PC-3 (cell line): Measurements from ENCODE around the gene KIF17. TPM values are rescaled to one million over a fixed set of nuclear protein-coding genes. Genes with fewer than 3 reads are reported as not detected.

Experiments used
- ATAC-seq: fragments of 200-7000 bp; cut with Tn5 transposase; 2 replicates; pipeline ENCODE4 v1.9.1; 2020; ENCODE audit warnings: mild to moderate bottlenecking, moderate library complexity
- BruUV-seq: library from RNA; stranded (reverse); fragments of 400-500 nt; replicated peaks from 2 replicates; lab custom pipeline; 2021; lab: Mats Ljungman, UMichigan
- CTCF ChIA-PET: fragments of 300-600 bp; sonication (Branson Sonifier 250); formaldehyde crosslinking; loops from one replicate; lab custom pipeline; 2022; ENCODE audit warnings: antibody characterized with exemption; lab: Charles Lee
- POLR2A ChIA-PET: fragments of 300-600 bp; sonication (Branson Sonifier 250); formaldehyde crosslinking; loops from one replicate; lab custom pipeline; 2022; ENCODE audit warnings: antibody characterized with exemption; ENCODE audit not compliant: unreplicated experiment; lab: Charles Lee
- DNase-seq: peaks from one replicate; pipeline ENCODE4 v3.0.0-alpha.2; 2015
- H2AFZ ChIP-seq: fragments of 300-600 bp; sonication (generic); 2 replicates; pipeline ENCODE4 v1.6.0; 2016; ENCODE audit warnings: antibody characterized with exemption, low read length
- H3F3A ChIP-seq: fragments of 300-600 bp; sonication (generic); one replicate; pipeline ENCODE4 v1.6.0; 2017; ENCODE audit warnings: antibody characterized with exemption, low read length, control low read depth, mild to moderate bottlenecking; ENCODE audit not compliant: unreplicated experiment
- H3K27ac ChIP-seq: fragments of 300-600 bp; sonication (generic); 2 replicates; pipeline ENCODE4 v1.5.1; 2016; ENCODE audit warnings: mild to moderate bottlenecking, low read length
- H3K27me3 ChIP-seq: fragments of 300-600 bp; sonication (generic); 2 replicates; pipeline ENCODE4 v1.6.1; 2016; ENCODE audit warnings: low read length, mixed read lengths
- H3K36me3 ChIP-seq: fragments of 300-600 bp; sonication (generic); 2 replicates; pipeline ENCODE4 v1.6.1; 2016; ENCODE audit warnings: low read depth, mixed run types, low read length, mixed read lengths
- H3K4me1 ChIP-seq: fragments of 300-600 bp; sonication (generic); 2 replicates; pipeline ENCODE4 v1.5.1; 2016; ENCODE audit warnings: low read length; ENCODE audit not compliant: insufficient read depth
- H3K4me2 ChIP-seq: fragments of 300-600 bp; sonication (generic); 2 replicates; pipeline ENCODE4 v1.6.0; 2016; ENCODE audit warnings: low read length
- H3K4me3 ChIP-seq: fragments of 300-600 bp; sonication (generic); 2 replicates; pipeline ENCODE4 v1.5.1; 2016; ENCODE audit warnings: mild to moderate bottlenecking, low read length, mixed read lengths
- H3K79me2 ChIP-seq: fragments of 300-600 bp; sonication (generic); 2 replicates; pipeline ENCODE4 v1.6.1; 2017; ENCODE audit warnings: low read length, mixed read lengths
- H3K9ac ChIP-seq: fragments of 300-600 bp; sonication (generic); 2 replicates; pipeline ENCODE4 v1.6.0; 2016; ENCODE audit warnings: mild to moderate bottlenecking, low read length
- H3K9me2 ChIP-seq: fragments of 300-600 bp; sonication (generic); replicated peaks from 2 replicates; pipeline ENCODE4 v1.6.1; 2016; ENCODE audit warnings: mixed run types, low read length, mixed read lengths
- H3K9me3 ChIP-seq: fragments of 300-600 bp; sonication (generic); 2 replicates; pipeline ENCODE4 v1.6.1; 2016; ENCODE audit warnings: low read length, mixed read lengths
- H4K20me1 ChIP-seq: fragments of 300-600 bp; sonication (generic); 2 replicates; pipeline ENCODE4 v1.6.1; 2016; ENCODE audit warnings: low read length, mixed read lengths
- CTCF ChIP-seq: fragments of 300-600 bp; sonication (generic); conservative IDR thresholded peaks from 2 replicates; pipeline ENCODE4 v1.5.1; 2017; ENCODE audit warnings: antibody characterized with exemption, low read depth, mild to moderate bottlenecking, low read length
- EZH2 ChIP-seq: fragments of 300-600 bp; sonication (generic); IDR thresholded peaks from one replicate; pipeline ENCODE4 v1.6.1; 2017; ENCODE audit warnings: antibody characterized with exemption, mild to moderate bottlenecking, low read length; ENCODE audit not compliant: unreplicated experiment
- EZH2phosphoT487 ChIP-seq: fragments of 300-600 bp; sonication (generic); IDR thresholded peaks from 2 replicates; pipeline ENCODE4 v1.6.1; 2018; ENCODE audit warnings: mild to moderate bottlenecking, antibody characterized with exemption, low read length, borderline replicate concordance
- intact Hi-C: fragments of 100-400 bp; cut with micrococcal nuclease; formaldehyde crosslinking; loops from 2 replicates; pipeline ENCODE4 v1.9.0; 2023
- total RNA-seq: library from RNA; depleted of rRNA; stranded (reverse); fragments of >200 nt; gene quantifications from 2 replicates; pipeline ENCODE4 v1.2.3, GENCODE V29; 2014

KIF17 gene
- total RNA-seq, 1 experiment from 2014 or later = 0.33 TPM

GRCh38 chr1:20716232-20716631, 1.6 kb downstream of the KIF17 start:
- H3K9me2 ChIP-seq = no peaks in the 10 kb centered on the region
- ATAC-seq (no peak), DNase-seq (no peak)
- H3K4me3 ChIP-seq = no peak overlapping the region
- H3K27ac ChIP-seq = no peak overlapping the region
- H3K9me3 ChIP-seq = no peaks in the 10 kb centered on the region
- TF ChIP-seq EZH2 (no peak), EZH2phosphoT487 (no peak), CTCF (no peak)
- ChIA-PET CTCF (no interaction called here), POLR2A (no interaction called here)
- no peaks in the 10 kb centered on the region for H3K36me3 ChIP-seq
- no TSS peak for BruUV-seq
- no peak overlapping the region for H3K9ac ChIP-seq
- no peaks in the 10 kb centered on the region for H3F3A ChIP-seq
- H2AFZ ChIP-seq = no peak overlapping the region
- H3K4me2 ChIP-seq = no peak overlapping the region
- H3K4me1 ChIP-seq = 0 out of 2 replicates have a peak, but pooled peaks cover 3% of the 10 kb centered on the region
- H4K20me1 ChIP-seq = no peaks in the 10 kb centered on the region
- no peaks in the 10 kb centered on the region for H3K27me3 ChIP-seq
- intact Hi-C loops = no loop called here
- no peaks in the 10 kb centered on the region for H3K79me2 ChIP-seq

GRCh38 chr1:20715406-20715805, 2.4 kb downstream of the KIF17 start:
- ATAC-seq = no peak
- Histone ChIP-seq H3K4me3 (no peak overlapping the region), H3K4me2 (no peak overlapping the region), H3K9me2 (no peaks in the 10 kb centered on the region), H3K9ac (no peak overlapping the region), H3K79me2 (no peaks in the 10 kb centered on the region), H3K27ac (no peak overlapping the region), H2AFZ (no peak overlapping the region), H3F3A (no peaks in the 10 kb centered on the region), H3K4me1 (0 out of 2 replicates have a peak, but pooled peaks cover 3% of the 10 kb centered on the region), H3K27me3 (no peaks in the 10 kb centered on the region), H4K20me1 (no peaks in the 10 kb centered on the region), H3K36me3 (no peaks in the 10 kb centered on the region), H3K9me3 (no peaks in the 10 kb centered on the region)
- TF ChIP-seq EZH2phosphoT487 (no peak), CTCF (no peak), EZH2 (no peak)
- ChIA-PET CTCF (no interaction called here), POLR2A (no interaction called here)
- DNase-seq = no peak
- intact Hi-C loops = no loop called here
- BruUV-seq = no TSS peak

- no TSS peak for BruUV-seq
- H3K36me3 ChIP-seq = no peaks in the 10 kb centered on the region
- no peak overlapping the region for H3K27ac ChIP-seq
- ATAC-seq = no peak
- intact Hi-C loops = no loop called here
- no peak overlapping the region for H3K4me2 ChIP-seq
- no peak overlapping the region for H2AFZ ChIP-seq
- H3K9me3 ChIP-seq = no peaks in the 10 kb centered on the region
- H3K4me1 ChIP-seq = 0 out of 2 replicates have a peak, but pooled peaks cover 3% of the 10 kb centered on the region
- no peak overlapping the region for H3K9ac ChIP-seq
- H3K4me3 ChIP-seq = no peak overlapping the region
- ChIA-PET POLR2A (no interaction called here), CTCF (no interaction called here)
- no peak for TF ChIP-seq CTCF
- no peak for TF ChIP-seq EZH2
- no peak for TF ChIP-seq EZH2phosphoT487
- H4K20me1 ChIP-seq = no peaks in the 10 kb centered on the region
- no peaks in the 10 kb centered on the region for H3K27me3 ChIP-seq
- no peaks in the 10 kb centered on the region for H3K79me2 ChIP-seq
- no peak for DNase-seq
- H3F3A ChIP-seq = no peaks in the 10 kb centered on the region
- no peaks in the 10 kb centered on the region for H3K9me2 ChIP-seq
Observed at GRCh38 chr1:20713440-20713839, 4.4 kb downstream of the KIF17 start.
